CD14-positive monocyte (primary cell): Measurements from ENCODE around the gene SLC17A5. TPM values are rescaled to one million over a fixed set of nuclear protein-coding genes. Genes with fewer than 3 reads are reported as not detected.

Source experiments
- DNase-seq, 3 donors: peaks; one replicate each; pipeline ENCODE4 v3.0.0-alpha.2; 2011 to 2022
- H2AFZ ChIP-seq: 2 replicates; pipeline ENCODE4 v1.6.0; 2012; ENCODE audit warnings: mild to moderate bottlenecking, low read depth, low read length, inconsistent platforms; ENCODE audit not compliant: insufficient read depth, poor library complexity, severe bottlenecking
- H3K27ac ChIP-seq, 2 donors: 1 replicate in 1 of 2; 2 replicates in 1 of 2; pipeline ENCODE4 v1.5.1; 2012 to 2013; ENCODE audit warnings: low read length in 2 of 2, control low read depth in 1 of 2, inconsistent platforms in 1 of 2, low read depth in 1 of 2, mild to moderate bottlenecking in 1 of 2
- H3K27me3 ChIP-seq, 2 donors: one replicate each; pipeline versions ENCODE4 v1.6.0 to v1.6.1; 2011 to 2013; ENCODE audit warnings: low read length in 2 of 2; ENCODE audit not compliant: control insufficient read depth in 2 of 2, insufficient read depth in 2 of 2
- H3K36me3 ChIP-seq, 2 donors: replicated peaks in 1 of 2; 1 replicate in 1 of 2; 2 replicates in 1 of 2; pipeline versions ENCODE4 v1.5.1 to v1.6.1; 2012 to 2013; ENCODE audit warnings: low read length in 2 of 2, control low read depth in 1 of 2, inconsistent platforms in 1 of 2, mild to moderate bottlenecking in 1 of 2; ENCODE audit not compliant: insufficient read depth in 2 of 2, control insufficient read depth in 1 of 2
- H3K4me1 ChIP-seq, 2 donors: 1 replicate in 1 of 2; 2 replicates in 1 of 2; pipeline versions ENCODE4 v1.5.1 to v1.6.1; 2012 to 2013; ENCODE audit warnings: low read length in 2 of 2, control low read depth in 1 of 2, inconsistent platforms in 1 of 2, mild to moderate bottlenecking in 1 of 2, moderate library complexity in 1 of 2; ENCODE audit not compliant: insufficient read depth in 2 of 2, control insufficient read depth in 1 of 2
- H3K4me2 ChIP-seq: replicated peaks from 2 replicates; pipeline ENCODE3; 2012; ENCODE audit warnings: low read length, moderate library complexity, mild to moderate bottlenecking; ENCODE audit not compliant: poor library complexity, severe bottlenecking; ENCODE audit errors: extremely low read depth
- H3K4me3 ChIP-seq, 3 experiments: fragments of 200-600 bp in 1 of 3; sonication (generic) in 1 of 3; replicated peaks in 1 of 3; 1 replicate in 2 of 3; 2 replicates in 1 of 3; pipeline ENCODE4 v1.5.1; 2011 to 2013; ENCODE audit warnings: low read length in 3 of 3, mild to moderate bottlenecking in 3 of 3, control low read depth in 2 of 3, low read depth in 2 of 3, inconsistent platforms in 1 of 3, moderate library complexity in 1 of 3
- H3K79me2 ChIP-seq: 2 replicates; pipeline ENCODE4 v1.6.0; 2012; ENCODE audit warnings: mild to moderate bottlenecking, control low read depth, inconsistent platforms, low read length, moderate library complexity; ENCODE audit not compliant: insufficient read depth
- H3K9ac ChIP-seq: 2 replicates; pipeline ENCODE4 v1.6.0; 2017; ENCODE audit warnings: low read length, mild to moderate bottlenecking; ENCODE audit not compliant: insufficient read depth, poor library complexity, severe bottlenecking
- H3K9me3 ChIP-seq, 2 donors: replicated peaks in 1 of 2; 1 replicate in 1 of 2; 2 replicates in 1 of 2; pipeline versions ENCODE4 v1.5.1 to v1.6.1; 2012 to 2013; ENCODE audit warnings: low read length in 2 of 2, control low read depth in 1 of 2; ENCODE audit not compliant: control insufficient read depth in 1 of 2, insufficient read depth in 1 of 2
- H4K20me1 ChIP-seq: 2 replicates; pipeline ENCODE4 v1.6.0; 2012; ENCODE audit warnings: mild to moderate bottlenecking, low read length, control low read depth, moderate library complexity; ENCODE audit not compliant: insufficient read depth
- H3K27ac Mint-ChIP-seq, 7 donors: one replicate each; pipeline ENCODE4 v1.8.0; 2020; ENCODE audit warnings: mild to moderate bottlenecking in 7 of 7, mixed read lengths in 7 of 7, moderate library complexity in 6 of 7, inconsistent platforms in 2 of 7
- H3K27me3 Mint-ChIP-seq, 3 donors: one replicate each; pipeline ENCODE4 v1.8.0; 2021 to 2022; ENCODE audit warnings: low read depth in 3 of 3, mild to moderate bottlenecking in 3 of 3, mixed read lengths in 3 of 3, moderate library complexity in 3 of 3, inconsistent platforms in 1 of 3
- H3K36me3 Mint-ChIP-seq, 2 donors: one replicate each; pipeline ENCODE4 v1.8.0; 2020; ENCODE audit warnings: mixed read lengths in 2 of 2, inconsistent platforms in 1 of 2, mild to moderate bottlenecking in 1 of 2
- H3K4me1 Mint-ChIP-seq: one replicate; pipeline ENCODE4 v1.8.0; 2020; ENCODE audit warnings: mild to moderate bottlenecking, mixed read lengths
- H3K4me3 Mint-ChIP-seq, 2 donors: one replicate each; pipeline ENCODE4 v1.8.0; 2020; ENCODE audit warnings: mild to moderate bottlenecking in 2 of 2, mixed read lengths in 2 of 2, moderate library complexity in 1 of 2
- H3K9me3 Mint-ChIP-seq, 7 donors: one replicate each; pipeline ENCODE4 v1.8.0; 2020 to 2022; ENCODE audit warnings: mixed read lengths in 7 of 7, mild to moderate bottlenecking in 6 of 7, moderate library complexity in 6 of 7, inconsistent platforms in 2 of 7
- WGBS: methylation state at CpG from one replicate; pipeline ENCODE4 v1.1.5; 2013; ENCODE audit warnings: missing lambda C conversion rate; ENCODE audit not compliant: insufficient coverage; 5-methylcytosine and 5-hydroxymethylcytosine counted together
- intact Hi-C, 2 donors: fragments of 100-400 bp; cut with micrococcal nuclease; formaldehyde crosslinking; loops; one replicate each; pipeline versions ENCODE4 v1.15.0 to v1.15.1; 2023
- polyA plus RNA-seq, 3 donors: library from polyadenylated mRNA; depleted of rRNA in 1 of 3; unstranded in 2 of 3; stranded (reverse) in 1 of 3; fragments of 300-500 nt in 2 of 3; fragments of >200 nt in 1 of 3; fragmentation: Illumina TruSeq in 2 of 3; gene quantifications; 1 replicate in 2 of 3; 2 replicates in 1 of 3; pipeline ENCODE4 v1.2.3, GENCODE V29; 2012 to 2021
- small RNA-seq: library from RNA; depleted of rRNA; stranded (forward); fragments of <200 nt; gene quantifications from one replicate; pipeline ENCODE3, GENCODE V24; 2012; ENCODE audit warnings: low read depth; ENCODE audit not compliant: insufficient read length
- TF ChIP-seq, protein P1 (sequence below): fragments of 200-600 bp; IDR thresholded peaks from one replicate; pipeline ENCODE4 v1.8.0; 2022; ENCODE audit warnings: antibody characterized with exemption, mild to moderate bottlenecking

Gene SLC17A5
- polyA plus RNA-seq, 3 donors: 5.3 to 11.6 (median 9.4) TPM

DNA sequence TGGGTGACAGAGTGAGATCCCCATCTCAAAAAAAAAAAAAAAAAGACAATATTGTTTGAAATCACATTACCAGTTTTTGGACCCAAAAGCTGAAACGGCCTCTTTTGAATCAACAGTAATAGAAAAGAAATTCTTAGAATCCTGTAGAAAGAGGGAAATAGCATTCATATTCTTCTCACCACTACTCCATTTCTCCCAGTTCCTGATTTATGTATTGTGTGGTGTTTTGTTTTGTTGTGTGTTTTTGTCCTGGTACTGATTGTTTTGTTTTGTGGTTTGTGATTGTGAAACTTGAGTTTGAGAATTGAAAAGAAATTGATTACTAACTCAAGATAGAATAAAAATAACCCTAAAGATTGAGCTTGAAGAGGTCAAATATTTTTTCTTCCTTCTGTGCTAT lies 106.8 kb downstream of the SLC17A5 start:
- H3K36me3 Mint-ChIP-seq: no peaks in the 10 kb centered on the region
- TF ChIP-seq, protein P1, sequence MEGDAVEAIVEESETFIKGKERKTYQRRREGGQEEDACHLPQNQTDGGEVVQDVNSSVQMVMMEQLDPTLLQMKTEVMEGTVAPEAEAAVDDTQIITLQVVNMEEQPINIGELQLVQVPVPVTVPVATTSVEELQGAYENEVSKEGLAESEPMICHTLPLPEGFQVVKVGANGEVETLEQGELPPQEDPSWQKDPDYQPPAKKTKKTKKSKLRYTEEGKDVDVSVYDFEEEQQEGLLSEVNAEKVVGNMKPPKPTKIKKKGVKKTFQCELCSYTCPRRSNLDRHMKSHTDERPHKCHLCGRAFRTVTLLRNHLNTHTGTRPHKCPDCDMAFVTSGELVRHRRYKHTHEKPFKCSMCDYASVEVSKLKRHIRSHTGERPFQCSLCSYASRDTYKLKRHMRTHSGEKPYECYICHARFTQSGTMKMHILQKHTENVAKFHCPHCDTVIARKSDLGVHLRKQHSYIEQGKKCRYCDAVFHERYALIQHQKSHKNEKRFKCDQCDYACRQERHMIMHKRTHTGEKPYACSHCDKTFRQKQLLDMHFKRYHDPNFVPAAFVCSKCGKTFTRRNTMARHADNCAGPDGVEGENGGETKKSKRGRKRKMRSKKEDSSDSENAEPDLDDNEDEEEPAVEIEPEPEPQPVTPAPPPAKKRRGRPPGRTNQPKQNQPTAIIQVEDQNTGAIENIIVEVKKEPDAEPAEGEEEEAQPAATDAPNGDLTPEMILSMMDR: no peak
- no peaks in the 10 kb centered on the region for H3K79me2 ChIP-seq

More for the DNA sequence above, 106.8 kb downstream of the SLC17A5 start:
- no peak overlapping the region for H3K4me3 Mint-ChIP-seq
- H3K27me3 ChIP-seq: no peaks in the 10 kb centered on the region
- H3K9me3 ChIP-seq: no peaks in the 10 kb centered on the region
- H3K4me1 Mint-ChIP-seq: peaks cover 11% of the 10 kb centered on the region
- no peak overlapping the region for H3K27ac ChIP-seq
- H3K4me3 ChIP-seq: no peak overlapping the region
- H3K4me1 ChIP-seq: peaks cover 0 to 5% of the 10 kb centered on the region in 2 donors
- no peak overlapping the region for H3K9ac ChIP-seq
- no peak overlapping the region for H2AFZ ChIP-seq
- peaks cover 0 to 1% (median 0%) of the 10 kb centered on the region in 3 donors for H3K27me3 Mint-ChIP-seq
- H3K4me2 ChIP-seq: no peak overlapping the region
- H4K20me1 ChIP-seq: no peaks in the 10 kb centered on the region
- intact Hi-C loops: no loop called here
- H3K9me3 Mint-ChIP-seq: no peaks in the 10 kb centered on the region
- DNase-seq: no peak
- no peak overlapping the region for H3K27ac Mint-ChIP-seq
- no CpG with 5 or more reads among the region's 1 CpG for WGBS
- no peaks in the 10 kb centered on the region for H3K36me3 ChIP-seq

Small RNA genes within 50 kb of the gene (small RNA-seq; reads per million reads assigned to genes)
- not detected for gene RPS27P15

Other genes starting within 250 kb of the SLC17A5 start
- 10 to 100 TPM in 1 of 3 donors, 1 to 10 TPM in 2; 4.9 to 13.9 (median 6.7) TPM for gene CGAS, start 201.7 kb downstream of the SLC17A5 start, polyA plus RNA-seq
- gene MTO1, start 192.3 kb downstream of the SLC17A5 start, polyA plus RNA-seq: 10 to 100 TPM in 2 of 3 donors, 1 to 10 TPM in 1; 8.0 to 22.8 (median 14.4) TPM
- 1,000 to 10,000 TPM; 5,292 to 7,368 (median 5,586) TPM for gene EEF1A1, start 133.0 kb downstream of the SLC17A5 start, polyA plus RNA-seq
- gene CD109, start 42.2 kb upstream of the SLC17A5 start, polyA plus RNA-seq: under 1 TPM; 0.17 to 0.30 (median 0.20) TPM